Endothelial cell of umbilical vein (primary cell): Measurements from ENCODE around the gene ARHGAP45. TPM values are rescaled to one million over a fixed set of nuclear protein-coding genes. Genes with fewer than 3 reads are reported as not detected.

Source experiments
- BruUV-seq: library from RNA; stranded (reverse); fragments of 400-500 nt; replicated peaks from 2 replicates; lab custom pipeline; 2021; lab: Mats Ljungman, UMichigan
- CTCF ChIA-PET: fragments of 300-600, 350-600 bp; sonication (Branson Sonifier 250); formaldehyde crosslinking; loops from one replicate; lab custom pipeline; 2021; ENCODE audit warnings: antibody characterized with exemption, inconsistent platforms; lab: Charles Lee
- POLR2A ChIA-PET: fragments of 300-600, 350-600 bp; sonication (Branson Sonifier 250); formaldehyde crosslinking; loops from one replicate; lab custom pipeline; 2021; ENCODE audit warnings: antibody characterized with exemption, inconsistent platforms; lab: Charles Lee
- DNase-seq: peaks from one replicate; pipeline ENCODE4 v3.0.0-alpha.2; 2011; ENCODE audit warnings: low read depth, low spot score
- FAIRE-seq: peaks from 2 replicates; lab custom pipeline; 2011; peaks lifted over from hg19 to GRCh38; lab: Jason Lieb, UNC
- H2AFZ ChIP-seq: 2 replicates; pipeline ENCODE4 v1.6.0; 2012; ENCODE audit warnings: low read depth, low read length, control low read depth, inconsistent platforms
- H3K27ac ChIP-seq: 2 replicates; pipeline ENCODE4 v1.5.1; 2011; ENCODE audit warnings: low read depth, mild to moderate bottlenecking, control low read depth, low read length, moderate library complexity; ENCODE audit not compliant: insufficient read depth
- H3K27me3 ChIP-seq, 2 experiments: 2 replicates each; pipeline versions ENCODE4 v1.6.0 to v1.6.1; 2011; ENCODE audit warnings: low read length in 2 of 2, mixed read lengths in 1 of 2; ENCODE audit not compliant: control insufficient read depth in 2 of 2, insufficient read depth in 2 of 2
- H3K36me3 ChIP-seq, 2 experiments: 2 replicates in 1 of 2; 3 replicates in 1 of 2; pipeline ENCODE4 v1.5.1; 2011; ENCODE audit warnings: low read length in 2 of 2, mild to moderate bottlenecking in 1 of 2, moderate library complexity in 1 of 2; ENCODE audit not compliant: control insufficient read depth in 2 of 2, insufficient read depth in 2 of 2; ENCODE audit errors: extremely low read depth in 1 of 2
- H3K4me1 ChIP-seq: 3 replicates; pipeline ENCODE4 v1.5.1; 2011; ENCODE audit warnings: mild to moderate bottlenecking, low read length; ENCODE audit not compliant: control insufficient read depth, insufficient read depth; ENCODE audit errors: extremely low read depth
- H3K4me2 ChIP-seq: 2 replicates; pipeline ENCODE4 v1.6.1; 2011; ENCODE audit warnings: low read length, control low read depth, mixed read lengths; ENCODE audit not compliant: insufficient read depth
- H3K4me3 ChIP-seq, 3 experiments: fragments of 200-600 bp in 1 of 3; sonication (generic), shearing (Covaris generic) in 1 of 3; replicated peaks in 1 of 3; 2 replicates each; pipeline ENCODE4 v1.5.1; 2011 to 2016; ENCODE audit warnings: control low read depth in 3 of 3, low read length in 3 of 3, mild to moderate bottlenecking in 2 of 3, inconsistent platforms in 1 of 3, low read depth in 1 of 3, moderate library complexity in 1 of 3; ENCODE audit not compliant: insufficient read depth in 1 of 3
- H3K79me2 ChIP-seq: 2 replicates; pipeline ENCODE4 v1.6.0; 2012; ENCODE audit warnings: low read length, inconsistent platforms; ENCODE audit not compliant: control insufficient read depth, insufficient read depth
- H3K9ac ChIP-seq: replicated peaks from 2 replicates; pipeline ENCODE3; 2011; ENCODE audit warnings: low read length, control low read depth; ENCODE audit not compliant: insufficient read depth; ENCODE audit errors: extremely low read depth
- H3K9me1 ChIP-seq: replicated peaks from 3 replicates; pipeline ENCODE4 v1.6.0; 2011; ENCODE audit warnings: mild to moderate bottlenecking, low read length; ENCODE audit not compliant: control insufficient read depth, insufficient read depth; ENCODE audit errors: extremely low read depth
- H3K9me3 ChIP-seq: replicated peaks from 2 replicates; pipeline ENCODE4 v1.5.1; 2012; ENCODE audit warnings: low read length, inconsistent platforms; ENCODE audit not compliant: control insufficient read depth, insufficient read depth
- H4K20me1 ChIP-seq: replicated peaks from 2 replicates; pipeline ENCODE3; 2011; ENCODE audit warnings: mild to moderate bottlenecking, low read length; ENCODE audit not compliant: control insufficient read depth, insufficient read depth; ENCODE audit errors: extremely low read depth
- EZH2 ChIP-seq: IDR thresholded peaks from 2 replicates; pipeline ENCODE4 v1.6.1; 2012; ENCODE audit warnings: borderline replicate concordance, low read depth, mild to moderate bottlenecking, moderate library complexity, low read length, inconsistent platforms; ENCODE audit not compliant: severe bottlenecking
- FOS ChIP-seq: IDR thresholded peaks from 2 replicates; pipeline ENCODE4 v1.6.1; 2011; ENCODE audit warnings: mild to moderate bottlenecking, low read length, moderate library complexity, borderline replicate concordance; ENCODE audit not compliant: insufficient read depth
- GATA2 ChIP-seq: IDR thresholded peaks from 2 replicates; pipeline ENCODE4 v1.7.0; 2011; ENCODE audit warnings: low read depth, mild to moderate bottlenecking, moderate library complexity, mixed read lengths, low read length; ENCODE audit not compliant: insufficient read length, insufficient read depth
- JUN ChIP-seq: IDR thresholded peaks from 2 replicates; pipeline ENCODE4 v1.6.1; 2011; ENCODE audit warnings: borderline replicate concordance, low read depth; ENCODE audit not compliant: insufficient read length, insufficient read depth
- MYC ChIP-seq: IDR thresholded peaks from one replicate; pipeline ENCODE4 v1.6.1; 2011; ENCODE audit warnings: mild to moderate bottlenecking, low read depth, low read length
- POLR2A ChIP-seq: IDR thresholded peaks from 2 replicates; pipeline ENCODE4 v1.6.1; 2012; ENCODE audit warnings: low read depth, mild to moderate bottlenecking, control low read depth, low read length
- POLR2AphosphoS5 ChIP-seq: IDR thresholded peaks from 2 replicates; pipeline ENCODE4 v1.6.1; 2012; ENCODE audit warnings: low read depth, mild to moderate bottlenecking, control low read depth, low read length, moderate library complexity; ENCODE audit not compliant: insufficient read depth
- dilution Hi-C: fragments of 300-500 bp; cut with MboI; formaldehyde crosslinking; loops from one replicate; pipeline ENCODE4 v1.15.0; 2019; ENCODE audit warnings: low sequenced_read_pairs; ENCODE audit not compliant: extremely low pct_ligation_motif_present
- intact Hi-C: fragments of 100-400 bp; cut with micrococcal nuclease; formaldehyde crosslinking; loops from one replicate; pipeline ENCODE4 v1.10.0; 2022
- polyA plus RNA-seq, 4 experiments: library from polyadenylated mRNA; depleted of rRNA in 3 of 4; stranded (reverse) in 3 of 4; unstranded in 1 of 4; fragments of >200 nt; gene quantifications; 2 replicates each; pipeline versions ENCODE4 v1.2.1 to v1.2.3, GENCODE V29; 2011 to 2012; ENCODE audit warnings: missing spikeins in 1 of 4
- total RNA-seq: library from RNA; stranded (reverse); gene quantifications from 2 replicates; pipeline ENCODE4 v1.2.3, GENCODE V29; 2021
- TF ChIP-seq, protein P1 (sequence below), 2 donors: IDR thresholded peaks; 1 replicate in 1 of 2; 2 replicates in 1 of 2; pipeline ENCODE4 v1.5.1; 2011; ENCODE audit warnings: low read length in 2 of 2, mild to moderate bottlenecking in 2 of 2, moderate library complexity in 2 of 2, control low read depth in 1 of 2, inconsistent platforms in 1 of 2, low read depth in 1 of 2; ENCODE audit not compliant: insufficient read depth in 1 of 2; ENCODE audit errors: extremely low read depth in 1 of 2
- TF ChIP-seq, protein P2 (sequence below): IDR thresholded peaks from 2 replicates; pipeline ENCODE4 v1.6.1; 2011; ENCODE audit not compliant: insufficient read depth, insufficient read length

ARHGAP45 gene
- total and polyA plus RNA-seq, 2 donors (not counting 3 experiments of a cell fraction or from before 2014, with no cell fraction given), result 7.5 to 10.4 TPM

GRCh38 chr19:1113030-1113985, 46.3 kb downstream of the ARHGAP45 start:
- Histone ChIP-seq H3K4me1 (peaks cover 5% of the 10 kb centered on the region), H2AFZ (no peak overlapping the region), H3K9ac (no peak overlapping the region), H3K79me2 (no peaks in the 10 kb centered on the region), H3K4me2 (no peak overlapping the region), H3K36me3 (peaks cover 9 to 46% of the 10 kb centered on the region in 2 experiments), H3K27me3 (no peaks in the 10 kb centered on the region), H3K27ac (no peak overlapping the region), H4K20me1 (no peaks in the 10 kb centered on the region), H3K9me3 (no peaks in the 10 kb centered on the region), H3K9me1 (no peaks in the 10 kb centered on the region), H3K4me3 (no peak overlapping the region)
- dilution Hi-C loops, result no loop called here
- FAIRE-seq, result peak; percentile 81
- peak; percentile 93 for DNase-seq
- intact Hi-C loops, result loop anchor here (1.0 to 5.0 kb wide), 3 partner anchors 10 to 127 kb away; partner anchors contain the start of gene ATP5F1D
- no TSS peak for BruUV-seq
- ChIA-PET POLR2A (interaction anchor here (0.6 to 0.8 kb wide), 4 partner anchors 10 to 101 kb away, joined by 3 to 7 read pairs (median 5); no protein-coding TSS in a partner anchor), CTCF (interaction anchor here (0.6 to 4.4 kb wide), 37 partner anchors 9 to 156 kb away, joined by 3 to 80 read pairs (median 6); partner anchors contain the start of genes ARHGAP45, ATP5F1D, CIRBP and GPX4)
- no peak for TF ChIP-seq MYC
- TF ChIP-seq FOS, result no peak
- TF ChIP-seq POLR2A, result peak; percentile 56
- TF ChIP-seq JUN, result no peak
- no peak for TF ChIP-seq EZH2
- no peak for TF ChIP-seq GATA2
- TF ChIP-seq, protein P1, sequence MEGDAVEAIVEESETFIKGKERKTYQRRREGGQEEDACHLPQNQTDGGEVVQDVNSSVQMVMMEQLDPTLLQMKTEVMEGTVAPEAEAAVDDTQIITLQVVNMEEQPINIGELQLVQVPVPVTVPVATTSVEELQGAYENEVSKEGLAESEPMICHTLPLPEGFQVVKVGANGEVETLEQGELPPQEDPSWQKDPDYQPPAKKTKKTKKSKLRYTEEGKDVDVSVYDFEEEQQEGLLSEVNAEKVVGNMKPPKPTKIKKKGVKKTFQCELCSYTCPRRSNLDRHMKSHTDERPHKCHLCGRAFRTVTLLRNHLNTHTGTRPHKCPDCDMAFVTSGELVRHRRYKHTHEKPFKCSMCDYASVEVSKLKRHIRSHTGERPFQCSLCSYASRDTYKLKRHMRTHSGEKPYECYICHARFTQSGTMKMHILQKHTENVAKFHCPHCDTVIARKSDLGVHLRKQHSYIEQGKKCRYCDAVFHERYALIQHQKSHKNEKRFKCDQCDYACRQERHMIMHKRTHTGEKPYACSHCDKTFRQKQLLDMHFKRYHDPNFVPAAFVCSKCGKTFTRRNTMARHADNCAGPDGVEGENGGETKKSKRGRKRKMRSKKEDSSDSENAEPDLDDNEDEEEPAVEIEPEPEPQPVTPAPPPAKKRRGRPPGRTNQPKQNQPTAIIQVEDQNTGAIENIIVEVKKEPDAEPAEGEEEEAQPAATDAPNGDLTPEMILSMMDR (IDR thresholded peaks at IDR 0.05; ENCODE audit: extremely low read depth in 1 of 2, insufficient read depth in 1 of 2, low read depth in 1 of 2, low read length in 2 of 2), result peak; percentile 79 to 94
- TF ChIP-seq, protein P2, sequence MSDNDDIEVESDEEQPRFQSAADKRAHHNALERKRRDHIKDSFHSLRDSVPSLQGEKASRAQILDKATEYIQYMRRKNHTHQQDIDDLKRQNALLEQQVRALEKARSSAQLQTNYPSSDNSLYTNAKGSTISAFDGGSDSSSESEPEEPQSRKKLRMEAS, result peak; percentile 13
- peak; percentile 78 for TF ChIP-seq POLR2AphosphoS5
